Karpas-422 (cell line): ENCODE data around the gene TTC3. TPM values are rescaled to one million over a fixed set of nuclear protein-coding genes. Genes with fewer than 3 reads are reported as not detected.

ENCODE experiments used
- DNase-seq: peaks from one replicate; pipeline ENCODE4 v3.0.0-alpha.2; 2015
- H2AFZ ChIP-seq: fragments of 200-600 bp; sonication (generic); 2 replicates; pipeline ENCODE4 v1.6.1; 2014; ENCODE audit warnings: antibody characterized with exemption, low read length, mixed read lengths
- H3K27ac ChIP-seq: fragments of 200-600 bp; sonication (generic); 2 replicates; pipeline ENCODE4 v1.5.1; 2014; ENCODE audit warnings: mild to moderate bottlenecking, low read length, moderate library complexity
- H3K27me3 ChIP-seq: fragments of 200-600 bp; sonication (generic); 2 replicates; pipeline ENCODE4 v1.6.1; 2014; ENCODE audit warnings: low read length, mixed read lengths
- H3K36me3 ChIP-seq: fragments of 200-600 bp; sonication (generic); 2 replicates; pipeline ENCODE4 v1.6.1; 2014; ENCODE audit warnings: low read length, mixed read lengths; ENCODE audit not compliant: insufficient read depth
- H3K4me1 ChIP-seq: fragments of 200-600 bp; sonication (generic); 2 replicates; pipeline ENCODE4 v1.6.1; 2014; ENCODE audit warnings: mild to moderate bottlenecking, low read length, mixed read lengths
- H3K4me2 ChIP-seq: fragments of 200-600 bp; sonication (generic); 2 replicates; pipeline ENCODE4 v1.6.1; 2014; ENCODE audit warnings: low read length, low read depth, mild to moderate bottlenecking; ENCODE audit not compliant: poor library complexity, severe bottlenecking
- H3K4me3 ChIP-seq: fragments of 200-600 bp; sonication (generic); 2 replicates; pipeline ENCODE4 v1.5.1; 2014; ENCODE audit warnings: mild to moderate bottlenecking, antibody characterized with exemption, low read length, mixed read lengths
- H3K79me2 ChIP-seq: fragments of 200-600 bp; sonication (generic); 2 replicates; pipeline ENCODE4 v1.6.1; 2014; ENCODE audit warnings: mild to moderate bottlenecking, low read length, mixed read lengths
- H3K9ac ChIP-seq: fragments of 200-600 bp; sonication (generic); 2 replicates; pipeline ENCODE4 v1.6.0; 2014; ENCODE audit warnings: low read length
- H3K9me2 ChIP-seq: fragments of 200-600 bp; sonication (generic), shearing (Covaris generic); replicated peaks from 2 replicates; pipeline ENCODE4 v1.6.0; 2014; ENCODE audit warnings: mild to moderate bottlenecking, low read length, moderate library complexity; ENCODE audit not compliant: insufficient read depth
- H3K9me3 ChIP-seq: fragments of 300-700, 200-600 bp; sonication (generic); 2 replicates; pipeline ENCODE4 v1.6.1; 2014; ENCODE audit warnings: low read length, mixed read lengths
- H4K20me1 ChIP-seq: fragments of 200-600 bp; sonication (generic); 2 replicates; pipeline ENCODE4 v1.6.1; 2014; ENCODE audit warnings: mild to moderate bottlenecking, antibody characterized with exemption, low read length, low read depth; ENCODE audit not compliant: insufficient read depth
- total RNA-seq: library from RNA; depleted of rRNA; stranded (reverse); fragments of >200 nt; shearing (Covaris generic); gene quantifications from 2 replicates; pipeline ENCODE4 v1.2.3, GENCODE V29; 2014; ENCODE audit warnings: low replicate concordance

TTC3 gene
- total RNA-seq, 1 experiment from 2014 or later = 204 TPM

DNA sequence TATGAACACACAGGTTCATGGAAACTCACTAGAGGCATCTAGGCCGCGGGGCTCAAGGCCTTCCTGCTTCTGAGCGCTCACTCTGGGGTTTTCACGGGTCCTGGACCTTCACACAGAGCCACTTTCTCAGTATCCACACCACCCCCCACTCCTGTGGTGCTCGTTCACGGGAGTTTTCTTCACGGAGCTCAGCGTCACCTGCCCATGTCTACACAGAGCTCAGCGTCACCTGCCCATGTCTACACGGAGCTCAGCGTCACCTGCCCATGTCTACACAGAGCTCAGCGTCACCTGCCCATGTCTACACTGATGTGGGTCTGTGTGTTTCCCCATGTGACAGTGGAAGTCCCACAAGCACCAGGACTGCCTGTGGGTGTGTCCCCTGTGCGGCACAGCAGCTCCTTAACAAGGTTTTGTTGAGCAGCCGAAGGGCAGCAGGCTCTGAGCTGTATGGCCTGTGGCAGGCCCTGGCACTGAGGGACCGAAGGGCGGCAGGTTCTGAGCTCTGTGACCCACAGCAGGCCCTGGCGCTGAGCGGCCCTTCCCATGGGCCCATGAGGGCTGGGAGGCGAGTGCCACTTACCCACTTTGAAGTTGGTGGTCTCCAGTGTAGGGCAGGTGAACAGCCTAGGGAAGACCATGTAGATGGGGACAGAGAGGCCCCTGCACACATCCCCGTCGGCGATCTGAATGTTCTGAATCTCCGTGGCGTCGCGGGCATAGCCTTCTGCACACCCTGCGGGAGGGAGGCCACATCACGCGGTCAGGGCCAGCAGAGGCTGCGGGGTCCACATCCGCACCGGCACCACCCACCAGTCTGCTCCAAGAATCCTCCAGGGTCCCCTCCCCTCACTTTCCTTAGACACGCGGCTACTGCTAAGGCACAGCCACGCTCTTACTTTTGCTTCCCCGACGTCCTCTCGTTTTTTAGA lies 154.3 kb downstream of the TTC3 start:
- H3K4me2 ChIP-seq = no peak overlapping the region
- no peak overlapping the region for H3K9ac ChIP-seq
- H3K4me1 ChIP-seq = peaks cover 6% of the 10 kb centered on the region
- no peak overlapping the region for H3K27ac ChIP-seq
- no peaks in the 10 kb centered on the region for H3K27me3 ChIP-seq
- H2AFZ ChIP-seq = no peak overlapping the region
- H3K9me2 ChIP-seq = no peaks in the 10 kb centered on the region
- H3K4me3 ChIP-seq = no peak overlapping the region
- no peaks in the 10 kb centered on the region for H3K9me3 ChIP-seq
- no peak for DNase-seq
- H3K79me2 ChIP-seq = peaks cover 83% of the 10 kb centered on the region
- peaks cover 59% of the 10 kb centered on the region for H3K36me3 ChIP-seq
- H4K20me1 ChIP-seq = 0 out of 2 replicates have a peak, but pooled peaks cover 16% of the 10 kb centered on the region

DNA sequence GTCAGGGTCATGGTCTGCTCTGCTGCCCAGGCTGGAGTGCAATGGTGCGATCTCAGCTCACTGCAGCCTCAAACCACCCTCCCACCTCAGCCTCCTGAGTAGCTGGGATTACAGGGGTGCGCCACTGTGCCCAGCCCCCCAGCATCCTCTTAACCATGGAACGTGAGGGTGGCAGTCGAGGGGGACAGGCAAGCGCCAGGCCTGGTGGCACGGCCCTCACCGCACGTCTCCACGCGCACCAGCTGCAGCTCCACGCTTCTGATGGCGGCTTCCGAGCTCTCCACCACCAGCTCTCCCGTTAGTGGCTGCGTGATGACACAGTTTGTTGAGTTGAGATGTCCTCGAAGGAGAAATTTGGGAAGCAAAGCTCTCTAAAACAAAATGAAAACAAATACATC lies 154.9 kb downstream of the TTC3 start:
- no peaks in the 10 kb centered on the region for H3K27me3 ChIP-seq
- no peak overlapping the region for H3K4me3 ChIP-seq
- H3K27ac ChIP-seq = no peak overlapping the region
- H3K36me3 ChIP-seq = peaks cover 62% of the 10 kb centered on the region
- H3K79me2 ChIP-seq = peaks cover 83% of the 10 kb centered on the region
- DNase-seq = no peak
- H3K4me1 ChIP-seq = peaks cover 5% of the 10 kb centered on the region
- no peaks in the 10 kb centered on the region for H3K9me3 ChIP-seq
- H2AFZ ChIP-seq = no peak overlapping the region
- no peaks in the 10 kb centered on the region for H3K9me2 ChIP-seq
- no peak overlapping the region for H3K9ac ChIP-seq
- 0 out of 2 replicates have a peak, but pooled peaks cover 16% of the 10 kb centered on the region for H4K20me1 ChIP-seq
- H3K4me2 ChIP-seq = no peak overlapping the region

DNA sequence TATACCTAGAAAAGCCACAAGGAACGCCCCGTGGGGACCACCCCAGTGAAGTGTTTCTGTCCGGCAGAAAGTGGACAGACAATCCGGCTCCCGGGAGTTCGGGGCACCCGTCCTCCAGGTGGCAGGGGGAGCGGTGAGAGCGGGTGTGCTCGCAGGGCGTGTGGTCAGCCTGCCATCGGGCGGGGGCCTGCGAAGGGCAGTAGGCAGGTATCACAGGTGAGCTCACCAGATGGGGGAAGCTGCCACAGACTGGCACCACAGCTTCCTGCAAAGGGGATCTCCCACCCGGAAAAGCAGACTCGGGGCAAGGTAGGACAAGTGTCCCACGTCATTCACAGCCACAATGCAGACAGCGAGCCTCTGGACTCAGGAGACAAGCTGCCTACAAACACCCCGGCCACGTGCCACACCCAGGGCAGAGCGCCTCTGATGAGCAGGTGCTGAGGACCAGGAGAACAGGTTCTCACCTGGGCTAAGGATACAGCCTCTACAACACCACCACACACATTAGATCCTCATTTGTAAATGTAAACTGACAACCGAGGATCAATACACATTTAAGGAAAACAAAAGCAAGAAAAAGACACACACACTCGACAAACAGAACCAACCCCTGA lies 157.7 kb downstream of the TTC3 start:
- Histone ChIP-seq H3K4me2 (no peak overlapping the region), H4K20me1 (0 out of 2 replicates have a peak, but pooled peaks cover 7% of the 10 kb centered on the region), H2AFZ (no peak overlapping the region), H3K27ac (no peak overlapping the region), H3K27me3 (no peaks in the 10 kb centered on the region), H3K9ac (no peak overlapping the region), H3K4me3 (no peak overlapping the region), H3K9me2 (no peaks in the 10 kb centered on the region), H3K4me1 (no peaks in the 10 kb centered on the region), H3K79me2 (peaks cover 64% of the 10 kb centered on the region), H3K36me3 (peaks cover 38% of the 10 kb centered on the region; the same call in 1 of the 2 replicates), H3K9me3 (no peaks in the 10 kb centered on the region)
- no peak for DNase-seq

- Histone ChIP-seq H2AFZ (no peak overlapping the region), H3K27me3 (no peaks in the 10 kb centered on the region), H4K20me1 (0 out of 2 replicates have a peak, but pooled peaks cover 7% of the 10 kb centered on the region), H3K9me3 (no peaks in the 10 kb centered on the region), H3K4me2 (no peak overlapping the region), H3K4me3 (no peak overlapping the region), H3K9ac (no peak overlapping the region), H3K27ac (no peak overlapping the region), H3K4me1 (no peaks in the 10 kb centered on the region), H3K36me3 (peaks cover 38% of the 10 kb centered on the region; the same call in 1 of the 2 replicates), H3K79me2 (peaks cover 63% of the 10 kb centered on the region), H3K9me2 (no peaks in the 10 kb centered on the region)
- no peak for DNase-seq
Observed at GRCh38 chr21:37231249-37231645, 158.2 kb downstream of the TTC3 start.

- H3K27ac ChIP-seq = no peak overlapping the region
- 0 out of 2 replicates have a peak, but pooled peaks cover 7% of the 10 kb centered on the region for H4K20me1 ChIP-seq
- no peak overlapping the region for H3K4me3 ChIP-seq
Observed at GRCh38 chr21:37231671-37232070, 158.6 kb downstream of the TTC3 start.

DNA sequence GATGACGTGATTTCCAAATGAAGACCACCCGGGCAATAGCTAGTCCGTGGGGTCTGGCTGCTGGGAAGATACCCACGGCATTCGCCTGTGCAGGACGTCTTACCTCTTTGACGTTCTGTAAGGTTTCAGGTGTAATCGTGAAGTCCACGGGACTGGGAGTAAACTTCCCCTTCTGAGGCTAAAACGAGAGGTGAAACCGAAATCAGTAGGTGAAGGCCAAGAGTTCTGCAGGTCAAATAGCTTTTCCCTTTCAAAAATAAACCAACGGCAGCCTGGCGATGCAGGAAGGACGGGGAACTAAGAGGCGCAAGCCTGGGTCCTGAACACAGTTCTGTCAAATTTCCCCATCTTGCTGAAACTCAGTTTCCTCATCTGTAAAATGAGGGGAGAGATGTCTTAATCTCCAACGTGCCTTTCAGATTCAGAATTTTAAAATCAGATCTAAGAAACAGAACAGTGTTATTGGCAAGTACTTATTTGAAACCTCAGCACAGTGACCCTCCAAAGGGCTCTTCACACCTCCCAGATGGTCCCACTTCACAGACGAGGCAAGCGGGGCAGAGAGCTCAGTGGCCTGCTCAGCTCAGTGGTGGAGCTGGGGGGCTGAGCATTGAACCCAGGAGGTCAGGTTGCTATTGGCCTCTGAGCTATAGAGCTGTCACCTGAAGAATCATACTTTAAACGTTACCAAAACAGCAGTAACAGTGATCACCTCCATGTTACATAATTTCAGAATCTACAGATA lies 159.4 kb downstream of the TTC3 start:
- H3K27ac ChIP-seq = no peak overlapping the region
- no peaks in the 10 kb centered on the region for H3K27me3 ChIP-seq
- H4K20me1 ChIP-seq = 0 out of 2 replicates have a peak, but pooled peaks cover 7% of the 10 kb centered on the region
- H3K9me3 ChIP-seq = no peaks in the 10 kb centered on the region
- H3K9me2 ChIP-seq = no peaks in the 10 kb centered on the region
- H3K36me3 ChIP-seq = peaks cover 35% of the 10 kb centered on the region; the same call in 1 of the 2 replicates
- no peak overlapping the region for H3K9ac ChIP-seq
- no peak for DNase-seq
- no peak overlapping the region for H3K4me2 ChIP-seq
- peaks cover 57% of the 10 kb centered on the region for H3K79me2 ChIP-seq
- H2AFZ ChIP-seq = no peak overlapping the region
- H3K4me1 ChIP-seq = no peaks in the 10 kb centered on the region
- no peak overlapping the region for H3K4me3 ChIP-seq

More at GRCh38 chr21:37231671-37232070, 158.6 kb downstream of the TTC3 start:
- no peaks in the 10 kb centered on the region for H3K9me2 ChIP-seq
- H3K4me2 ChIP-seq = no peak overlapping the region
- no peak overlapping the region for H3K9ac ChIP-seq
- H3K36me3 ChIP-seq = peaks cover 36% of the 10 kb centered on the region; the same call in 1 of the 2 replicates
- H3K4me1 ChIP-seq = no peaks in the 10 kb centered on the region
- DNase-seq = no peak
- H2AFZ ChIP-seq = no peak overlapping the region
- no peaks in the 10 kb centered on the region for H3K9me3 ChIP-seq
- H3K27me3 ChIP-seq = no peaks in the 10 kb centered on the region
- peaks cover 63% of the 10 kb centered on the region for H3K79me2 ChIP-seq

DNA sequence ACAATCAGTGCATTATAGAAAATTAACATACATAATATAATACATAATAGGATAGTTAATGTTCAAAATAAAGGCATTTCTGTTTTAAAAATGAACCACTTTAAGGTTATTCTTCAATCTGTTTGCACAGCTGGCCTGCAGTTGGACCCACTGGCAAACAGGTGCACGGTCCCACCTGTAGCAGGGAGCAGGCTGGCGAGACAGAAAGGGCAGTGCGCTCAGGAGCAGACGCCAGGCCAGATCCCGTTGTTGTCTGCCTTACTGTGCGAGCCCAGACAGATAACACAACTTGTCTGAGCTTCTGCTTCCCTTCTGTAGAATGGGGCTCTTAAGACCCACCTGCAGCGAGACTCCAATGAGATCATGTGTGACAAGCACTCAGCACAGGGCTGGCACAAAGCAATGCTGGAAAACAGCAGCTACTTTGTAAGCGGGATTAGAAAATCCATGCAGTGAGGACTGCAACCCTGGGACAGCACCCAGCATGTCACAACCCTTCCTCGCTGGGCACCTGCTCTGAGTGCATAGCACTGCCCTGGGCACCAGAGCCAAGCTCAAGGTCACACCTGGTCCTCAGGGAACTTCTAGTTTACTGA lies 160.6 kb downstream of the TTC3 start:
- no peak overlapping the region for H3K9ac ChIP-seq
- H3K4me1 ChIP-seq = no peaks in the 10 kb centered on the region
- peaks cover 31% of the 10 kb centered on the region; the same call in 1 of the 2 replicates for H3K36me3 ChIP-seq
- H3K9me3 ChIP-seq = no peaks in the 10 kb centered on the region
- DNase-seq = no peak
- H3K4me3 ChIP-seq = no peak overlapping the region
- H3K27me3 ChIP-seq = no peaks in the 10 kb centered on the region
- H2AFZ ChIP-seq = no peak overlapping the region
- no peak overlapping the region for H3K4me2 ChIP-seq
- 0 out of 2 replicates have a peak, but pooled peaks cover 7% of the 10 kb centered on the region for H4K20me1 ChIP-seq
- H3K79me2 ChIP-seq = peaks cover 54% of the 10 kb centered on the region
- no peak overlapping the region for H3K27ac ChIP-seq
- H3K9me2 ChIP-seq = no peaks in the 10 kb centered on the region
